HuH-7 (cell line): ENCODE results near the gene STK33.

Experiments used
- DNase-seq: peaks from one replicate; pipeline ENCODE4 v3.0.0; 2011; ENCODE audit warnings: low spot score

STK33 gene

DNA sequence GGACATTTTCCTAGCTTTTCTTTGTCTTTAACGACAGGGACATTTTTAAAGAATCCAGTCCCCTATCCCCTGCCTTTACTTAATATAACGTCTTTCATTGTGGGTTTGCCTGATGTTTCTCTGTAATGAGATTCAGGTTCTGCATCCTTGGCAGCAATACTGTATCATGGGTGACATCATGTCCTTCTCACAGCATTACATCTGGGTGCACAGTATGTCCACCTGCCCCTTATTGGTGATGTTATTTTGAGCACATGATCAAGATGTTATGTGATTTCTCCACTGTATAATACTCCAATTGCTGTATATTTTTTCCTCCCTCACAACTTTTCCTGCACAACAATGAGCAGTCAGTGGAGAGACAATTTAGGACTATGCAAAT is 9.7 kb upstream of the STK33 start:
- no peak for DNase-seq

GRCh38 chr11:8601376-8602133 is 7.5 kb upstream of the STK33 start:
- DNase-seq: no peak

- DNase-seq: no peak
Observed at GRCh38 chr11:8598506-8598905, 4.5 kb upstream of the STK33 start.

- DNase-seq: no peak
Observed at GRCh38 chr11:8597182-8597581, 3.2 kb upstream of the STK33 start.

GRCh38 chr11:8596504-8597046 is 2.5 kb upstream of the STK33 start:
- no peak for DNase-seq

DNA sequence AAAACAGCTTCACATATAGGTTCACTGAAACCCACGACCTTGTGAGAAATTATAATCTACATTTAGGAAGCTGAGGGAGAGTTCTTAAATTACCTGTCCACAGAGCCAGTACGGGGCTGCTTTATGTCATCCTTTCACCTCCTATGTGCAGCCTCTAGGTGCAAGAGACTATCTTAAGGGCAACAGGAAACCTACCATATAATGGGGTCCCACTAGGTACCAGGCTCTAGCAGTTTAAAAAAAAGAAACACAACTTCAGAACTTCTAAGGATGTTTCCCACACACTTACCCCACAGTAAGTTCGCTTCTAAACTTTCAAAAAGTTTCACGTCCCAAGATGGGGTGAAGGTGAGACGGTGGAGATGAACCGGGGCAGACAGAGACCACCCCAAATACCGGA is 573 bp downstream of the STK33 start:
- no peak for DNase-seq

DNA sequence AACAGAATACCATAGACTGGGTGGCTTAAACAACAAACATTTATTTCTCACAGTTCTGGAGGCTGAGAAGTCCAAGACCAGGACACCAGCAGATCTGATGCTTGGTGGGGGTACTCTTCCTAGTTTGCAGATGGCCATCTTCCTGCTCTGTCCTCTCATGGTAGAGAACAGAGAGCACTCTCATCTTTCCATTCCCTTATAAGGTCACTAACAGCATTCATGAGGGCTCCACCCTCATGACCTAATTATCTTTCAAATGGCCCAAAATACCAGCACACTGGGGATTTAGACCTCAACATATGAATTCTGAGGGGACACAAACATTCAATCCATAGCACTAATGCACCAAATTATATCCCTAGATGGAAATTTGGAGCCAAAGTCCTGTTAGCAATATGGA is 6.1 kb downstream of the STK33 start:
- DNase-seq: no peak

DNA sequence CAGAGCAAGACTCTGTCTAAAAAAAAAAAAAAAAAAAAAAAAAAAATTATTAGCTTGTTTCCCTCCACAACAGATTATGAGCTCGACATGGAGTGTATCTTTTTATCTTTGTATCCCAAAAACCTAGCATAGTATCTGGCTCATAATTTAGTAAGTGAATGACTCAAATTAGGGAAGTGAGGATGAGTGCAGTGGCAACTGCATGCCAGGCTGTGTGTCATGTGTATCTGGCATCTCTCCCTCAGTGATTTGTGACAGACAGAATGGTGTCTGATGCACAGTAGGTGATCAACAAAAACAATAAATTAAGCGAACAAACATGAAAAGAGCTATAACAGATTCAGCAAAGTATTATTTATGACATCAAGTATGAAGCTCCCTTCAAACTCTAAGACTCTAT is 7.2 kb downstream of the STK33 start:
- no peak for DNase-seq

- no peak for DNase-seq
Observed at GRCh38 chr11:8586184-8586583, 7.8 kb downstream of the STK33 start.

GRCh38 chr11:8584511-8584910 is 9.5 kb downstream of the STK33 start:
- no peak for DNase-seq

DNA sequence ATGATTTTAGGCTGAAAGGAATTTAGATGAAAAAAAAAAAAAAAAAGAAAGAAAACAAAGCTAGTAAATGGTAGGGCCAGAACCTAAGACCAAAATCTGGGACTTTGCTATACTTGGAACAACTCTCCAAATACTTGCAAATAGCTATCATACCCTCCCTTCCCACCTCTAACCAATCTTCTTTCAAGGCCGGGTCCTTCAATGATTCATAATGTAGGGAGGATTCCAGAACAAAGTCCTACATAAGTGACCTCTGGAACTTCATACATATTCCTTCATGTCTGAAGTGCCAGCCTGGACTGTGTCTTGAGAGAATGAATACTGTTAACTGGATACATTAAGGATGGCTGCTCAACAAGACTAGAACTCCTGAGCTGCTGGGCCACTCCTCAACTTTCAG is 9.9 kb downstream of the STK33 start:
- DNase-seq: no peak

- DNase-seq: no peak
Observed at GRCh38 chr11:8581300-8581699, 12.7 kb downstream of the STK33 start.

DNA sequence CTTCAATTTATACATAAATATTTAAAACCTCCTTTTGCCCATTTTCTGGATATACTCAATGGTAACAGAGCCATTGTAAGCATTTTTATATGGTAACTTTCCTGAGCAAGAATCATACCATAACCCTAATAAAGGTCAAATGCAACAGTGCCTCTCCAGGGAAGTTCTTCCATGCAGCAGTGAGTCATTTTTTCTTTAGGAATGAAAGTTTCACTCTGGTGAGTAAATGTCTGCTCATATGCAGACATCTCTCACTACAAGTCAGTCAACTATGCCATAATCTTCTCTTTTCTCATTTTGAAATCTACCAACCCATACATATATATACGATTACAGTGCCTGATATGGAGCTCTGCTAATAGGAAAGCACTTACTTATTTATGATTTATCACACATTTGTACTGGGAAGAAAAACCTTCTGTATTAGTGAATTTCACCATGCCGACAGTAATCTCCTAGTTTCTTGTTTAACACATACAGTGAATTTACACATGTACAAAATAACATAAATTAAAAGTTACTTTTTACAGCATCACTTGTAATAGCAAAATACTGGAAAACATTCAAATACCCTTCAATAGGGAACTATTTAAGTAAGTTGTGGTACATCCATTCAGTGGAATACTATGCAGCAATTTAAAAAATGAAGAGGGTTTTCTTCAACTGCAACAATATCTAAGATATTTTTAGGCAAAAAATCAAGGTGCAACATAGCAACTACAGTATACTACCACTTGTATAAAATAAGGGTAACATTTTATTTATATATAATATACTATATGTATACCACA is 16.0 kb downstream of the STK33 start:
- DNase-seq: no peak

DNA sequence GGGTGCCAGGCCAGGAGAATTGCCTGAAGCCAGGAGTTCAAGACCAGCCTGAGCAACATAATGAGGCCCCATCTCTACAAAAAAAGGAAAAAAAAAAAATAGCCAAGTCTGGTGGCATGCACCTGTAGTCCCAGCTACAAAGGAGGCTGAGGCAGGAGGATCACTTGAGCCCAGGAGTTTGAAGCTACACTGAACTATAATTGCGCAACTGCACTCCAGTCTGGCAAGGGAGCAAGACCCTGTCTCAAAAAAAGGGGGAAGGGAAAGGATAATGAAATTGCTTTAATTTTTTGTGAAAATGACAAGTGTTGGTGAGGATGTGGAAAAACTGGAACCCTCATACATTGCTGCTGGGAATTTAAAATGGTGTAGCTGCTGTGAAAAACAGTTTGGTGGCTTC is 19.2 kb downstream of the STK33 start:
- DNase-seq: no peak

DNA sequence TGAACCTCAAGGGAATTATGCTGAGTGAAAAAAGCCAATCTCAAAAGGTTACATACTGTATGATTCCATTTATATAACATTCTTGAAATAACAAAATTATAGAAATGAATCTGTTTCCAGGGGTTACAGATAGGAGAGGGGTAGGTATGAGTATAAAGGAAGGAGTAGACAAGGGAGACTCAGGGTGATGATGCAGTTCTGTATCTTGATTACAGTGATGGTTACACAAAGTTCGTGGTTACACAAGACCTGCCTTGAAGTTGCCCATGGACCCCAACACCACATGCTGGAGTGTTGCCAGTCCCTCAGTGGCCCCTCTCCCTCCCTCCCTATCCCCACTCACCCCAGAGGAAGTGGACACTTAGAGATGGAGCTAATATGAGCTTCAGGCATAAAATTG is 20.3 kb downstream of the STK33 start:
- DNase-seq: no peak

DNA sequence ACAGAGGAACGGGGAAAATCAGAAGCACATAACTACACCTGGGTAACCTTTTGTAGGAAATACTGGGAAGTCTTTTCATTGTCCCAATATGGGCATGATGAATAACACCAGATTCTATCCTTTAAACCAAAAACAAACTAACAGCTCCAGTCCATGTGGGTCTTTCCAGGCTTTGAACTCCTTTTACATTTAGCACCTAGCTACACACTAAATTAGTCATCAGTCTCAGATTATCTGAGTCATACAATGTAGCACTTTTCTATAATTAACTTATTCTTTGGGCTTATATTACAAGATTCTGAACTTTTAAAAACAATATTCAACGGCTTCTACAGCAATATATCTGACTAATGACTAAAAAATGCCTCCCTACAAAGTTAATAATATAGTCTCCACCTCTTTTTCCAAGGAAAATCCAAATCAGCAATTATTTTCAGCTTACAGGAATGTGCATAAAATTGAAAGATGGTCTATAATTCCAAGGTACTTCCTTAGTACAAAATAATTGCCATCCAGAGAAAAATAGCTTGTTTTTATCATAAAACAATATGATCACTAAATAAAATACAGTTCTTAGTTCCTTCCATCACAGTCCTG is 26.3 kb downstream of the STK33 start:
- DNase-seq: no peak

GRCh38 chr11:8566613-8567210 is 27.3 kb downstream of the STK33 start:
- no peak for DNase-seq

DNA sequence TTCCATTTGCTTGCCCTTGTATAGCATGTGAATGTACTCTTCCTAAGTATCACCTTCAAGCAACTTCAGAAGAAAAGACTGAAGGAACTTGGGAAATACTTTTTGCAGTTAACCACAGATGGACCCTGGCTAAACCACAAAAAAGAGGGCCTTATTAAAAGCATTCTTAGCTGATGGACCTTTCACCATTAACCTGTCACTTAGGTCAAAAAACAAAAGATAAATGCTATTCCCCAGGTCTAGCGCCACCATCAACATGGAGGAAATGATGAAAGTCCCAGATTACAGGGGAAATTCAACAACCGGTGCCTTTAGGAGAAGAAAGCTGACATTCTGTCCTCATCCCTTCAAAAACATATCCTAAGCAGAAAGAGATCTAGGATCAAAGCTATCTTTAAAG is 29.5 kb downstream of the STK33 start:
- no peak for DNase-seq

DNA sequence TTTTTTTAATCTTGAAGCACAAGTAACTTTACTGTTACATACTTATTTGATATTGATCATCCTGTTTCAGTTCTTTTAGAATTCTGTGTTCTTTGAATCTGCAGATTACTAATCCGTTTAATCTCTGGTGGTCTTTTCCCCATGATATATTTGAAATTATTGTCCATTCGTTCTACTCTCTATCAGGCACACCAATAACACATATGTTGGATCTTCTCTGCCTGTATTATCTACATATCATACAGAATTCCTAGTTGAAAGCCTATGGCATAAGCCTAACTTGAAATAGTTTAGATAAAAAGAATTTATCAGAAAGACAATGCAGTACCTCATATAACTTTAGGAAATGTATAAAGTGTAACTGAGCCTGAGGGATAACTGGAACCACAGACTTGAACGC is 32.6 kb downstream of the STK33 start:
- no peak for DNase-seq

DNA sequence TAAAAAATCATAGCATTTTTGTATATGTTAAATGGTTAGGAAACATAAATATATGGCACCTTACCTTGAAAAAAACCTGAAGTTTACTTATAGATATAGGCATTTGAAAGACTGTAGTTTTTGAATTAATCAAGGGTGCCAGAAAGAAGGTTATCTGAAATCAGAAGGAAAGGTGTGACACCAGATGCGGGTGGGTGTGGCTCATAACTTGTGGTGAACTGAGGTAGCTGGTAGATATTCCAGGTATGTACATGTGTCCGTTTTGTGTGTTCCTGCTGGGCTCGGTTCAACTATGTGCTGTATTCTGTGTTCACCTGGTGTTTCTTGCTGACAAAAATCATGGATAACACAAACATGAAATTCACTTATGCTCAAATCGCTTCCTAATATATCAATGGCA is 35.6 kb downstream of the STK33 start:
- DNase-seq: no peak

GRCh38 chr11:8545698-8546366 is 48.2 kb downstream of the STK33 start:
- no peak for DNase-seq

- DNase-seq: no peak
Observed at GRCh38 chr11:8544807-8545206, 49.2 kb downstream of the STK33 start.
